Posterior vena cava (tissue), 2 donors: ENCODE data around the gene FBXO28. TPM values are rescaled to one million over a fixed set of nuclear protein-coding genes. Genes with fewer than 3 reads are reported as not detected.

Experiments used
- DNase-seq: peaks from one replicate; pipeline ENCODE4 v3.0.0-alpha.2; 2020; ENCODE audit warnings: low spot score
- intact Hi-C, 2 donors: fragments of 100-400 bp; cut with DNase I; formaldehyde crosslinking; loops; one replicate each; pipeline versions ENCODE4 v1.14.1 to v1.14.2; 2022 to 2023
- total RNA-seq, 2 donors: library from RNA; stranded (reverse); fragmentation: NEBNext Ultra II Directional; extraction: Animal tissue kit (Norgen Biotek cat#: 25700); gene quantifications; one replicate each; pipeline ENCODE4 v1.2.1, GENCODE V29; 2021
- donor health status: DM: yes; HTN: yes; CAD: no.
- donor health status: DM: yes; HTN: yes; CAD: no.

FBXO28 gene
- total RNA-seq, 2 donors from 2014 or later, result 26.5 to 28.1 TPM

- intact Hi-C loops, result no loop called here
These were observed 67.0 kb downstream of the FBXO28 start for GRCh38 chr1:224180783-224181452.

GRCh38 chr1:224181453-224181810 is 67.5 kb downstream of the FBXO28 start:
- intact Hi-C loops, result no loop called here
- DNase-seq, result no peak

More at GRCh38 chr1:224180783-224181452, 67.0 kb downstream of the FBXO28 start:
- DNase-seq, result peak; percentile 53

- intact Hi-C loops, result no loop called here
- peak; percentile 50 for DNase-seq
These were observed 68.3 kb downstream of the FBXO28 start for GRCh38 chr1:224182057-224182865.

- intact Hi-C loops, result no loop called here
- DNase-seq, result peak; percentile 92
These were observed 69.1 kb downstream of the FBXO28 start, which contains the start of gene DEGS1 for GRCh38 chr1:224182866-224183590. Gene DEGS1, plus strand, starts transcription at chr1:224183240. Its CDS starts 97 bp downstream, at chr1:224183337.

- intact Hi-C loops, result no loop called here
- DNase-seq, result peak; percentile 89
These were observed 69.8 kb downstream of the FBXO28 start for GRCh38 chr1:224183591-224184312.

GRCh38 chr1:224185208-224185607 is 71.3 kb downstream of the FBXO28 start:
- peak; percentile 10 for DNase-seq
- intact Hi-C loops, result no loop called here

- no peak for DNase-seq
- intact Hi-C loops, result no loop called here
These were observed 74.4 kb downstream of the FBXO28 start for GRCh38 chr1:224188286-224188685.

GRCh38 chr1:224189561-224189960 is 75.7 kb downstream of the FBXO28 start:
- DNase-seq, result peak; percentile 7
- intact Hi-C loops, result no loop called here

GRCh38 chr1:224192082-224192788 is 78.3 kb downstream of the FBXO28 start:
- no peak for DNase-seq
- intact Hi-C loops, result no loop called here

GRCh38 chr1:224193319-224193966 is 79.5 kb downstream of the FBXO28 start:
- DNase-seq, result no peak
- intact Hi-C loops, result no loop called here

- peak; percentile 35 for DNase-seq
- intact Hi-C loops, result no loop called here
These were observed 83.1 kb downstream of the FBXO28 start for GRCh38 chr1:224196813-224197600.

- DNase-seq, result peak; percentile 18
- intact Hi-C loops, result no loop called here
These were observed 84.7 kb downstream of the FBXO28 start for GRCh38 chr1:224198572-224198971.

- DNase-seq, result no peak
These were observed 85.8 kb downstream of the FBXO28 start for GRCh38 chr1:224199679-224200078.

GRCh38 chr1:224201383-224201782 is 87.5 kb downstream of the FBXO28 start:
- intact Hi-C loops, result no loop called here
- peak; percentile 25 for DNase-seq

More at GRCh38 chr1:224199679-224200078, 85.8 kb downstream of the FBXO28 start:
- intact Hi-C loops, result no loop called here

- peak; percentile 15 for DNase-seq
- intact Hi-C loops, result no loop called here
These were observed 87.9 kb downstream of the FBXO28 start for GRCh38 chr1:224201853-224202252.

- peak; percentile 84 for DNase-seq
- intact Hi-C loops, result no loop called here
These were observed 89.5 kb downstream of the FBXO28 start for GRCh38 chr1:224203243-224204016.

GRCh38 chr1:224205438-224205840 is 91.5 kb downstream of the FBXO28 start:
- peak; percentile 48 for DNase-seq
- intact Hi-C loops, result no loop called here
